ENCODE data around the gene MC5R.

Gene MC5R

GRCh38 chr18:13809531-13810255 lies 14.3 kb upstream of the MC5R start:
- no peak overlapping the region for H3K4me3 ChIP-seq (ENCODE audit: low read depth, low read length)
- no peak for TF ChIP-seq CTCF (IDR thresholded peaks at IDR 0.05; ENCODE audit: low read depth, low read length)
- no peak for DNase-seq (ENCODE audit: low read depth, low spot score)
- in situ Hi-C loops (cut with HindIII; ENCODE audit: low sequenced_read_pairs): no loop called here

- DNase-seq (ENCODE audit: low read depth, low spot score): no peak
- in situ Hi-C loops (cut with HindIII; ENCODE audit: low sequenced_read_pairs): no loop called here
- no peak overlapping the region for H3K4me3 ChIP-seq (ENCODE audit: low read depth, low read length)
- no peak for TF ChIP-seq CTCF (IDR thresholded peaks at IDR 0.05; ENCODE audit: low read depth, low read length)
These were observed 12.9 kb upstream of the MC5R start for GRCh38 chr18:13810950-13811485.

- no peak overlapping the region for H3K4me3 ChIP-seq (ENCODE audit: low read depth, low read length)
- TF ChIP-seq CTCF (IDR thresholded peaks at IDR 0.05; ENCODE audit: low read depth, low read length): no peak
- in situ Hi-C loops (cut with HindIII; ENCODE audit: low sequenced_read_pairs): no loop called here
- DNase-seq (ENCODE audit: low read depth, low spot score): no peak
These were observed 12.0 kb upstream of the MC5R start for GRCh38 chr18:13811993-13812392.

GRCh38 chr18:13813271-13813849 lies 10.6 kb upstream of the MC5R start:
- TF ChIP-seq CTCF (IDR thresholded peaks at IDR 0.05; ENCODE audit: low read depth, low read length): peak; percentile 88
- in situ Hi-C loops (cut with HindIII; ENCODE audit: low sequenced_read_pairs): no loop called here

GRCh38 chr18:13826209-13826608 lies 2.3 kb downstream of the MC5R start:
- in situ Hi-C loops (cut with HindIII; ENCODE audit: low sequenced_read_pairs): no loop called here
- no peak for DNase-seq (ENCODE audit: low read depth, low spot score)
- H3K4me3 ChIP-seq (ENCODE audit: low read depth, low read length): no peak overlapping the region
- TF ChIP-seq CTCF (IDR thresholded peaks at IDR 0.05; ENCODE audit: low read depth, low read length): no peak

More at GRCh38 chr18:13813271-13813849, 10.6 kb upstream of the MC5R start:
- DNase-seq (ENCODE audit: low read depth, low spot score): peak; percentile 59
- H3K4me3 ChIP-seq (ENCODE audit: low read depth, low read length): no peak overlapping the region

- in situ Hi-C loops (cut with HindIII; ENCODE audit: low sequenced_read_pairs): no loop called here
- no peak for TF ChIP-seq CTCF (IDR thresholded peaks at IDR 0.05; ENCODE audit: low read depth, low read length)
- DNase-seq (ENCODE audit: low read depth, low spot score): no peak
- H3K4me3 ChIP-seq (ENCODE audit: low read depth, low read length): no peak overlapping the region
These were observed 8.0 kb downstream of the MC5R start for GRCh38 chr18:13831864-13832508.

Data from astrocyte of the spinal cord (primary cell).